Sigmoid colon (tissue), 4 donors: ENCODE results near the gene BCAN.

ENCODE experiments used
- CTCF ChIP-seq, 4 experiments: fragments of 450-650 bp in 3 of 4; fragments of 200-600 bp in 1 of 4; IDR thresholded peaks; one replicate each; pipeline ENCODE4 v1.5.1; 2016 to 2019; ENCODE audit warnings: antibody characterized with exemption in 4 of 4, mild to moderate bottlenecking in 3 of 4, moderate library complexity in 2 of 4
- EP300 ChIP-seq, 4 donors: sonication (generic); formaldehyde crosslinking; IDR thresholded peaks; one replicate each; pipeline ENCODE4 v1.6.1; 2017; ENCODE audit warnings: antibody characterized with exemption in 4 of 4
- POLR2A ChIP-seq, 2 donors: fragments of 450-650 bp; IDR thresholded peaks; one replicate each; pipeline ENCODE4 v1.6.1; 2016; ENCODE audit warnings: antibody characterized with exemption in 2 of 2, mild to moderate bottlenecking in 2 of 2, moderate library complexity in 2 of 2

- TF ChIP-seq POLR2A (IDR thresholded peaks at IDR 0.05): no peak
- TF ChIP-seq CTCF (IDR thresholded peaks at IDR 0.05): no peak
- no peak for TF ChIP-seq EP300 (IDR thresholded peaks at IDR 0.05)
Observed at GRCh38 chr1:156676114-156676819, 34.4 kb downstream of the BCAN start.
